CD4-positive, alpha-beta T cell treated with Interleukin-21 for 1 hour (primary cell): ENCODE data around the gene SDCBP2.

Source experiments
- DNase-seq: peaks from one replicate; pipeline ENCODE4 v3.0.0-alpha.2; 2020

The SDCBP2 gene

GRCh38 chr20:1293641-1294379 lies 35.1 kb downstream of the SDCBP2 start:
- DNase-seq = no peak

DNA sequence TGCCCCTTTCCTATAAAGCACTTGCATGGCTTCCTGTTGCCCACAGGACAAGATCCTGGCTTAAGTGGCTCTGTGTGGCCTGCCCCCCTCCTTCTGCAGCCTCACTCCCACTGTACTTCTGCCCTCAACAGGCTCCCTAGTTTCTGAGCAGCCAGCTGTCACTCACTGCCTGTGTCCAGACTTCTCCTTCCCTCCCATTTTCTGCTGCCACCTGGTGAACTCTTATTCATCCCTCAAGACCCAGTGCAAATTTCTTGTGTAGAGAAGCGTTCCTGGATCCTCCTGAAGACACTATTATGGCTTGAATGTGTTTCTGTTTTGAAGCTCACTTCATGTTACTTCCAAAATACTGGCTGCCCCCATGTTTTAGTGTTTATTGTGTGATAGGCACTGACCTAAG lies 36.3 kb downstream of the SDCBP2 start:
- no peak for DNase-seq

DNA sequence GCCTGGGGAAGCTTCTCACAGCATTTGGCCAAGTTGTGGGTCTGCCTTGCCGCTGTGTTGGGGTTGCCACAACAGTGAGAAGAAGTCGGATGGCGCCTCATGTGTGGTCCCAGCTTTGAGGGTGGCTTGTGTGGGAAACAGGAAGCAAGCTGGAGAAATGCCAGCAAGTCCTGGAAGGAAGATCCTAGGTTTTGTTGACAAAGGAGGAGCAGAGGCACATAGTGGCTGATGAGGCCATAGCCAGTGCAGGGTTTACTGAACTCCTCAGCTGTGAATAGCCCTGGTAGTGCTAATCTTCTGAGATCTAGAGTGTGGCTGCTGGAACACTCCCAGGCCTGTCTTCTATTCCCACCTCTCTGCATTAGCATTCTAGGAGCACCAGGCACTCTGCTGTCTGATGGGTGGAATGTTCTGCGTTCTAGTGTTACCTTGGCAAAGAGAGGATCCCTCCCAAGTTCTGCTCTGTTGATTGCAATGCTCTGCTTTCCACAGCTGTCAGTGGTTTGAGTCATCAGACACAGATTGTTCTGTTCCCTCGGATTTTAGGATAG lies 37.7 kb downstream of the SDCBP2 start:
- no peak for DNase-seq

DNA sequence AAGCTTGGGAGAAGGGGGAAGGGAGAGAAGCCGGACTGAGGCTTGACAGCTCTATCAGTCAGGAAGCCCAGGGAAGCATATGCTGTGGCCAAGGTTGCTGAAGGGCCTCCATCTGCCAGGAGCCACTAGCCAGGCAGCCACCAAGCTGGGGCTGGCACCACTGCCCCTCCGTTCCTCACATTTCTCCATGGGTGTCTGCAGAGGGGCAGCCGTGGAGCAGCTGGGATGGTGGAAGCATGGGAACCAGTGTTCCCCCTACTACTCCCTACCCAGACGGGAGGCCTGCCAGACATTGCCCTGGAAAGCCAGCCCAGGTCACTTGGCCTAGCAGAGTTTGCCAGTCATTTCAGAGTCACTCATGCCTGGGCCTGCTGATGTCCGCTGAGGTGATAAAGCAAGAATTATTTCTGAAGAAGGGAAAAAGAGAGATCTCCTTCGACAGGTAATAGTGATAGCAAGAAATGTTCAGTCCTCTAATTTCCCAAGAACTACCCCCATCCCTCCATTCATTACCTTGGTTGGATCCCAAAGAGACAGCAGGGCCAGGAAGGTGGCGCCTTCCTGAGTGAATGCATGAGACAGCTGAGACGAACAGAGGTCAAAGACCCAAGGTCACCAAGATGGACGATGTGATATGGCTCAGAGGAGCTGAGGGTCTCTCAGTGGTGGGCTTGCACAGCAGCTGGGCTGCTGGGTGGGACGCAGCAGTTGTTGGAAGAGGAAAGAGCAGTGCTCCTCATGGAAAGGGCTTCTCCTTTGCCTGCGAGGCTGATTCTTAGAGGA lies 41.0 kb downstream of the SDCBP2 start:
- DNase-seq = no peak

GRCh38 chr20:1287306-1287705 lies 41.6 kb downstream of the SDCBP2 start:
- no peak for DNase-seq

- DNase-seq = peak; percentile 17
Observed at GRCh38 chr20:1286267-1287024, 42.5 kb downstream of the SDCBP2 start.

- no peak for DNase-seq
Observed at GRCh38 chr20:1283522-1284510, 45.1 kb downstream of the SDCBP2 start.

DNA sequence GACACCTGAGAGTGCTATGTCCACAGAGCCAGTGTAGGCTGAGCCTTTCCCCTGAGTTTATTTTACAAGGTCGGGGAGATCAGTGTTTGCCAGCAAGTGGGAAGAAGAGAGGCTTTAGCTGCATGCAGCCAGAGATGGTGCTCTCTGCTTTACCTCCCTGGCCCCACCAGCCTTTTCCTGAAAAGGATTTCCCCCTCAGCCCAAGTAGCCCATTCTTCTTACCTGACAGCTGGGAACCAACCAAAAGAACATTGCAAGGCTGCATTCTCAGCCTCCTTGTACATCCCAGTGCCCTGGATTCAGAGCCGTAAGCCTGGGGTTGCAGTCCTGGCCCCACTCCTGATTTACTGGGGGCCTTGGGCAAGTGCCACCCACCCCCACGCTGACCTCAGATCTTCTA lies 46.0 kb downstream of the SDCBP2 start:
- DNase-seq = no peak

DNA sequence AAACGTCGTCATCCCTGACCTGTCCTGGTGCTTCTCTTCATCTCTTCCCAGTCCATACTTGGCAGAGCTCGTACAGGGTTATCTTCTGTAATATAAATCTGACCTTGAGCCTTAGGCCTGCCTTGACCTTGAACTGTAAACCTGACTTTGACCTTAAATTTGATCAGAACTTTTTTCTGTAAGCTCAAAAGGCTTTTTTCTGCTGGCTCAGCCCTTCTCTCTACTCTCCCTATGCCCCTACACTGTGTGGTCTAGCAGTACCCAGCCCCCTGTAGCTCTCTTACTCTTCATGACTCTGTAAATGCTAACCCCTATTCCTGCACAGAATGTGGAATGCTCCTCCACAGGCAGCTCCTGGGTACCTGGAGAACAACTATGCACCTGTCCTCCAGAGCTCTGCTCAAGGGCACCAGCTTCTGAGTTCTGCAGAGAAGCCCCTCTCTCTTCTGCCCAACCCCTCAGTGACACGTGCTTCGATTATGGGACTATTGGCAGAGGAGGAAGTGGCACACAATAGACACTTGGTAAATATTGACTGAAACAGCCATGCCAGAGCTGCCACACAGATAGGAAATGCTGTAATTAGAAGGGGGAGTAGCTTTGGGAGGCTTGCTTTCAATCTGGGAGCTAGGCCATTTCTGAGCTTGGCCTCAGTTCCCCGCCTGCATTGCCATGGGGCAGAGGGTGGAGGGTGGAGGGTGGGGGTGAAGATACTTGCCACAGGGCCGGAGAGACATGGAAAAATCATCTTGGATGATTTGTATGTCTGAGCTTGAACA lies 47.5 kb downstream of the SDCBP2 start:
- DNase-seq = no peak

- DNase-seq = no peak
Observed at GRCh38 chr20:1280195-1281102, 48.5 kb downstream of the SDCBP2 start.

DNA sequence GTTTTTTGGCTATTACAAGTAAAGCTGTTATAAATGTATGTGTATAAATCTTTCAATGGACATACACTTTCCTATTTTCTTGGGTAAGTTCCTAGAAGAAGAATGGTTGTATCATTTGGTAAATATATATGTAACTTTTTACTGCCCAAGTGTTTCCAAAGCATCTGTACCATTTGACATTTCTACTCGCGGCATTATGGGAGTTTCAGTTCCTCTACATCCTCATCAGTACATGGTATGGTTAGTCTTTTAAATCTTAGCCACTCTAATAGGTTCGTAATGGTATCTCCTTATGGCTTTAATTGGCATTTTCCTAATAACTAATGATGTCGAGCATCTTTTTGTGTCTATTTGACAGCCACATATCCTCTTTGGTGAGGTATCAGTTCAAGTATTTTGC lies 49.9 kb downstream of the SDCBP2 start:
- DNase-seq = no peak

GRCh38 chr20:1277529-1278322 lies 51.2 kb downstream of the SDCBP2 start:
- DNase-seq = no peak

- no peak for DNase-seq
Observed at GRCh38 chr20:1275919-1276318, 53.0 kb downstream of the SDCBP2 start.

DNA sequence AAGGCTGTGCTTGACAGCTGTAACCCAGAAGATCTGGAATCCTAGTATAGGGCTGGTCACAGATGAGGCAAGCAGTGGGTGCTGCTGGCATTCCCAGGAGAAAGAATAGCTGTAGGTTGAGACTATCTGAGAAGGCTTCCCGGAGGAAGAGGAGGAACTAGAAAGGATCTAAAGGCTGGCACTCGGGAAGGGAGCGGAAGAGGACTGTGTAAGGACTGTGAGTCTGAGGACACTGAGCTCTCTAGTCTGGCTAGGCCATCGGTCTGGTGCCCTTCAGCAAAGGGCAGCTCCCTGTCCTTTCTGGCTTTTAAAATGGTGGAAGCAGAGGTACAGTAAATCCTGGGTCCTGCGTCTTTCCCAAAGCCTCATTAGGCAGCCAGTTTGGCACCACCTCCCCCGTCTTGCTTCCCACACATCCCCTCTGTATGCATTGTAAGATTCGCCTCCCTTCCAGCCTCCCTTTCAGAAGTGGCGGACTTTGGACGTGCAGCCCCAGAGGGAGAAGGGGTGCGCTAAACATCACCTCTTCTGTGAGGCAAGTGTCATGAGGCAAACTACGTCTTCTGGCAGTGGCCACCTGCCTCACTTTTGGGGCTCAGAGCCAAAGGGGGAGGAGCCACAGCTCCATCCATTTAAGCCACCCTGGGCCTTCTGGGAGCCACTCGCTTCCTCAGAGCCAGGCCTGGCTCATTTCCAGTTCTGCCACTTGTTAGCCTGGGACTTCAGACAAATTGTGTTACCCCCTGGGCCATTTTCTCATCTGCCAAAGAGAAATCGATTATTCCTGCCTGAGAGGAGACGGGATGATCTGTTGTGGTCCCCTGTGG lies 54.2 kb downstream of the SDCBP2 start:
- DNase-seq = no peak

DNA sequence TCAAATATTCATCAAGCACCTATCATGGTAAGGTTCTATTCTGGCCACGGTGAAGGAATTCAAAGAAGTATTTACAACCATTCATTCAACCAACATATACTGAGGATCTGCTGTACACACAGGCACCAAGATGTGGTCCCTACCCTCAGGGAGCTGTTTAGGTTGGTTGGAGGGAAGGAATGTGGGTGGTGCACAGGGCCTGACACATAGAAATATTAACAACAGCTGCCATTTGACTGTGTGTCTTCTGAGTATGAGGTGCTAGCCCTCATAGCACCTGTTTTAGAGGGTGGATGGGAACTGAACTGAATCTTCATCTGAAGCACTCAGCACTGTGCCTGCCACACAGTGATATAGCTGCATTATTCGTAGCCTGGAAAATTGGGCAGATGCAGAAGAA lies 55.6 kb downstream of the SDCBP2 start:
- DNase-seq = no peak

DNA sequence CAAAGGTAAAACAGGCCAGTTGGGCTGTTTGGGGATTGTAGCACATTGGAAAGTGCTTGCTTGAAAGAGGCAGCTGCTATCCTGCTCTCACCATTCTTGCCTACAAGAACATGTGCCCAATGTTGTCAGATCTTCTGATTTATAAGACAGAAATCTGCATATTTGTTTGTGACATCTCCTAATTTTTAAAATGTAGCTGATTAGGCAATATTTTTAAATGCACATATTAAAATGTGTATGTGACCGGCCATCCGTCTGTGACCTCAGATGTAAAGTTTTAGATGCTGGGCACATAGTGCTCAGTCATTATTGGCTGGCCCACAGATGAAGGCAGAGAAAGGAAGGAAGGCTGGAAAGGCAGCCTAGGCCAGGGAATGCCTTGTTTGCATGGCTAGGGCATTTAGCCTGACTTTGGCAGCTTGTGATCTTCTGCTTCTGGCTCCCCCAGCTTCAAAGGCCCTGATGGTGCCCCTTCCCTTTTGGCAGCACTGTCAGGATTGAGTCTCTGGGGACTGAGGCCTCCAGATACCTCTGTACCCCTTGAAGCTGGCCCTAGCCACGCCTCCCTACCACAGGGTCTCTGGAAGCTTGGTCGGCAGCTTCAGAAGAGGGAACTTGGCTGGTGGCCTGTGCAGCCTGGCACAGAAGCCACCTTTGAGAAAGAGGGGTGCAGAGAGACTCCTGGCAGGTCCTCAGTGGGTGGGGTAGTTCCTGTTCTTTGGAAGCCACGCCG lies 56.4 kb downstream of the SDCBP2 start:
- no peak for DNase-seq

GRCh38 chr20:1269850-1270249 lies 59.1 kb downstream of the SDCBP2 start:
- DNase-seq = no peak

- DNase-seq = no peak
Observed at GRCh38 chr20:1269235-1269634, 59.7 kb downstream of the SDCBP2 start.
